Activated B cell treated with CpG ODN at 0.5 μM for 24 hours (primary cell): Measurements from ENCODE around the gene TMEM167A. TPM values are rescaled to one million over a fixed set of nuclear protein-coding genes. Genes with fewer than 3 reads are reported as not detected.

ENCODE experiments used
- ATAC-seq: fragments of 200-7000 bp; cut with Tn5 transposase; one replicate; pipeline ENCODE4 v1.10.0; 2021; ENCODE audit warnings: low read depth, mild to moderate bottlenecking, moderate library complexity
- CTCF ChIA-PET: fragments of 350-600 bp; sonication (Branson Sonifier 250); formaldehyde crosslinking; loops from one replicate; lab custom pipeline; 2021; ENCODE audit warnings: antibody characterized with exemption; lab: Charles Lee
- POLR2A ChIA-PET: fragments of 350-600 bp; sonication (Branson Sonifier 250); formaldehyde crosslinking; loops from one replicate; lab custom pipeline; 2021; ENCODE audit warnings: antibody characterized with exemption; lab: Charles Lee
- DNase-seq: peaks from one replicate; pipeline ENCODE4 v3.0.0; 2022
- H3K27ac Mint-ChIP-seq: one replicate; pipeline ENCODE4 v1.8.0; 2020; ENCODE audit warnings: mixed read lengths
- H3K27me3 Mint-ChIP-seq: one replicate; pipeline ENCODE4 v1.8.0; 2021; ENCODE audit warnings: mixed read lengths
- H3K36me3 Mint-ChIP-seq: one replicate; pipeline ENCODE4 v1.8.0; 2021; ENCODE audit warnings: low read depth, mixed read lengths
- H3K4me1 Mint-ChIP-seq: one replicate; pipeline ENCODE4 v1.8.0; 2021; ENCODE audit warnings: mixed read lengths
- H3K4me3 Mint-ChIP-seq: one replicate; pipeline ENCODE4 v1.8.0; 2020; ENCODE audit warnings: mild to moderate bottlenecking, mixed read lengths
- H3K9me3 Mint-ChIP-seq: one replicate; pipeline ENCODE4 v1.8.0; 2020; ENCODE audit warnings: mixed read lengths
- CTCF ChIP-seq: fragments of 200-600 bp; IDR thresholded peaks from one replicate; pipeline ENCODE4 v1.8.0; 2022; ENCODE audit warnings: antibody characterized with exemption, mild to moderate bottlenecking
- intact Hi-C: fragments of 100-400 bp; cut with micrococcal nuclease; formaldehyde crosslinking; loops from one replicate; pipeline ENCODE4 v1.15.1; 2024
- total RNA-seq: library from RNA; stranded (reverse); gene quantifications from 2 replicates; pipeline ENCODE4 v1.2.3, GENCODE V29; 2022

Gene TMEM167A
- total RNA-seq, 1 donor from 2014 or later = 50.3 TPM

GRCh38 chr5:83118471-83118870 lies 41.3 kb upstream of the TMEM167A start:
- no peak overlapping the region for H3K27ac Mint-ChIP-seq
- intact Hi-C loops = no loop called here
- peaks cover 36% of the 10 kb centered on the region for H3K36me3 Mint-ChIP-seq
- no peak overlapping the region for H3K4me3 Mint-ChIP-seq
- DNase-seq = no peak
- peaks cover 10% of the 10 kb centered on the region for H3K9me3 Mint-ChIP-seq
- CTCF ChIA-PET = no interaction called here
- no peaks in the 10 kb centered on the region for H3K4me1 Mint-ChIP-seq
- POLR2A ChIA-PET = no interaction called here
- no peaks in the 10 kb centered on the region for H3K27me3 Mint-ChIP-seq
- TF ChIP-seq CTCF = no peak
- ATAC-seq = no peak

- ChIA-PET POLR2A (no interaction called here), CTCF (no interaction called here)
- Mint-ChIP-seq H3K27me3 (no peaks in the 10 kb centered on the region), H3K27ac (no peak overlapping the region), H3K4me3 (no peak overlapping the region), H3K4me1 (no peaks in the 10 kb centered on the region), H3K9me3 (peaks cover 21% of the 10 kb centered on the region), H3K36me3 (peaks cover 52% of the 10 kb centered on the region)
- TF ChIP-seq CTCF = no peak
- intact Hi-C loops = no loop called here
- DNase-seq (no peak), ATAC-seq (no peak)
Observed at GRCh38 chr5:83115816-83116215, 38.6 kb upstream of the TMEM167A start.

- POLR2A ChIA-PET = no interaction called here
- Mint-ChIP-seq H3K27me3 (no peaks in the 10 kb centered on the region), H3K9me3 (peaks cover 12% of the 10 kb centered on the region), H3K36me3 (peaks cover 37% of the 10 kb centered on the region), H3K4me3 (no peak overlapping the region), H3K27ac (no peak overlapping the region), H3K4me1 (no peaks in the 10 kb centered on the region)
- CTCF ChIA-PET = no interaction called here
- DNase-seq (no peak), ATAC-seq (no peak)
- intact Hi-C loops = no loop called here
- TF ChIP-seq CTCF = no peak
Observed at GRCh38 chr5:83109380-83109779, 32.2 kb upstream of the TMEM167A start.

GRCh38 chr5:83107692-83108420 lies 30.7 kb upstream of the TMEM167A start:
- H3K27me3 Mint-ChIP-seq = no peaks in the 10 kb centered on the region
- no peak overlapping the region for H3K4me3 Mint-ChIP-seq
- intact Hi-C loops = no loop called here
- H3K4me1 Mint-ChIP-seq = no peaks in the 10 kb centered on the region
- ChIA-PET POLR2A (no interaction called here), CTCF (no interaction called here)
- H3K36me3 Mint-ChIP-seq = peaks cover 27% of the 10 kb centered on the region
- H3K27ac Mint-ChIP-seq = no peak overlapping the region
- no peak for TF ChIP-seq CTCF
- ATAC-seq = no peak
- H3K9me3 Mint-ChIP-seq = peaks cover 7% of the 10 kb centered on the region
- no peak for DNase-seq

DNA sequence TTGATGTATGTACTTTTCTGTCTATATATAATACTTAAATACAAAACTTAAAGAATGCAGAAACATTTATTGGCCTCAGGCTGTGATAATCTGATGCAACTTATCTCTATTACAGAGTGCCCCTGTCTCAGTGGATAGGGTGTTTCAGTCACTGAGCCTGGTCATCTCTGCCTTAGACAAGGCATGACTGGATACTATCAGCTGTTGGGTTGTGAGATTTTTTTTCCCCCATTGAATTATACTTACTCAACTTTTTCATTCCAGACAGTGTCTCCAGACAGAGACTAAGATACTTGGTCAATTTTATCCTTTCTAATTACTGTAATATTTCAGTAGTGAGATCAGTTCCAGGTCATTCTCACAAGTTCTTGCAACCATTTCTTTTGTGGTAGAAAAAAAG lies 26.8 kb upstream of the TMEM167A start:
- Mint-ChIP-seq H3K27ac (no peak overlapping the region), H3K36me3 (peaks cover 9% of the 10 kb centered on the region), H3K27me3 (no peaks in the 10 kb centered on the region), H3K4me3 (no peak overlapping the region), H3K4me1 (no peaks in the 10 kb centered on the region), H3K9me3 (no peaks in the 10 kb centered on the region)
- POLR2A ChIA-PET = no interaction called here
- ATAC-seq (no peak), DNase-seq (no peak)
- intact Hi-C loops = no loop called here
- no peak for TF ChIP-seq CTCF
- CTCF ChIA-PET = no interaction called here
